Keratinocyte (primary cell): ENCODE results near the gene MYL12A.

ENCODE experiments used
- CTCF ChIP-seq, 3 experiments: IDR thresholded peaks in 1 of 3; conservative IDR thresholded peaks in 1 of 3; optimal IDR thresholded peaks in 1 of 3; 2 replicates in 2 of 3; 3 replicates in 1 of 3; pipeline versions ENCODE3 to v1.5.1; 2011; ENCODE audit warnings: low read length in 3 of 3, mild to moderate bottlenecking in 3 of 3, moderate library complexity in 2 of 3, control low read depth in 1 of 3, inconsistent platforms in 1 of 3; ENCODE audit not compliant: insufficient read depth in 2 of 3; ENCODE audit errors: extremely low read depth in 1 of 3
- EZH2 ChIP-seq: IDR thresholded peaks from one replicate; pipeline ENCODE4 v1.6.1; 2012; ENCODE audit warnings: inconsistent platforms, mild to moderate bottlenecking, low read length, moderate library complexity

GRCh38 chr18:3248658-3249359, 1.2 kb downstream of the MYL12A start:
- TF ChIP-seq CTCF (optimal IDR thresholded peaks at IDR 0.05 in 1 of 3, IDR thresholded peaks at IDR 0.05 in 1 of 3, conservative IDR thresholded peaks at IDR 0.05 in 1 of 3; ENCODE audit: extremely low read depth in 1 of 3, insufficient read depth in 2 of 3, low read length in 3 of 3) (no peak), EZH2 (no peak)
